B cell (primary cell): Measurements from ENCODE around the gene ATPAF2. TPM values are rescaled to one million over a fixed set of nuclear protein-coding genes. Genes with fewer than 3 reads are reported as not detected.

ENCODE experiments used
- ATAC-seq: fragments of 200-7000 bp; cut with Tn5 transposase; one replicate; pipeline ENCODE4 v1.10.0; 2021; ENCODE audit warnings: low read depth, mild to moderate bottlenecking, moderate number of reproducible peaks, moderate library complexity
- CTCF ChIA-PET: fragments of 350-600 bp; sonication (Branson Sonifier 250); formaldehyde crosslinking; loops from one replicate; lab custom pipeline; 2021; ENCODE audit warnings: antibody characterized with exemption, inconsistent platforms; lab: Charles Lee
- POLR2A ChIA-PET: fragments of 350-600 bp; sonication (Branson Sonifier 250); formaldehyde crosslinking; loops from one replicate; lab custom pipeline; 2021; ENCODE audit warnings: antibody characterized with exemption; lab: Charles Lee
- DNase-seq: peaks from one replicate; pipeline ENCODE4 v3.0.0; 2013
- H2AFZ ChIP-seq: 2 replicates; pipeline ENCODE4 v1.6.1; 2012; ENCODE audit warnings: mild to moderate bottlenecking, low read depth, low read length; ENCODE audit not compliant: insufficient read depth, poor library complexity, severe bottlenecking
- H3K27ac ChIP-seq, 2 donors: 1 replicate in 1 of 2; 2 replicates in 1 of 2; pipeline ENCODE4 v1.5.1; 2012 to 2013; ENCODE audit warnings: low read length in 2 of 2, mild to moderate bottlenecking in 2 of 2, moderate library complexity in 1 of 2
- H3K27me3 ChIP-seq, 4 experiments: fragments of 200-600 bp in 1 of 4; sonication (generic) in 1 of 4; replicated peaks in 1 of 4; 1 replicate in 2 of 4; 2 replicates in 2 of 4; pipeline versions ENCODE4 v1.6.1 to v1.7.0; 2013 to 2016; ENCODE audit warnings: low read length in 3 of 4, mild to moderate bottlenecking in 2 of 4, mixed read lengths in 1 of 4, moderate library complexity in 1 of 4; ENCODE audit not compliant: insufficient read depth in 4 of 4, control insufficient read depth in 3 of 4; ENCODE audit errors: control extremely low read depth in 1 of 4
- H3K36me3 ChIP-seq, 2 experiments: replicated peaks in 1 of 2; 1 replicate in 1 of 2; 2 replicates in 1 of 2; pipeline versions ENCODE4 v1.6.1 to v1.7.1; 2013; ENCODE audit warnings: low read length in 1 of 2; ENCODE audit not compliant: insufficient read depth in 2 of 2, control insufficient read depth in 1 of 2; ENCODE audit errors: control extremely low read depth in 1 of 2, extremely low read depth in 1 of 2
- H3K4me1 ChIP-seq, 2 donors: fragments of 200-600 bp in 1 of 2; sonication (generic) in 1 of 2; 1 replicate in 1 of 2; 2 replicates in 1 of 2; pipeline versions ENCODE4 v1.5.1 to v1.6.1; 2013 to 2017; ENCODE audit warnings: low read length in 2 of 2; ENCODE audit not compliant: control insufficient read depth in 2 of 2, insufficient read depth in 2 of 2
- H3K4me2 ChIP-seq: replicated peaks from 2 replicates; pipeline ENCODE3; 2012; ENCODE audit warnings: mild to moderate bottlenecking, low read depth, low read length; ENCODE audit not compliant: poor library complexity, severe bottlenecking
- H3K4me3 ChIP-seq, 5 experiments: fragments of 200-600 bp in 1 of 5; sonication (generic) in 1 of 5; 1 replicate in 3 of 5; 2 replicates in 2 of 5; pipeline versions ENCODE4 v1.5.1 to v1.7.0; 2011 to 2016; ENCODE audit warnings: low read length in 4 of 5, mild to moderate bottlenecking in 4 of 5, low read depth in 2 of 5, control low read depth in 1 of 5, moderate library complexity in 1 of 5; ENCODE audit not compliant: insufficient read depth in 1 of 5; ENCODE audit errors: control extremely low read depth in 1 of 5, extremely low read depth in 1 of 5
- H3K79me2 ChIP-seq: fragments of 200-600 bp; sonication (generic); one replicate; pipeline ENCODE4 v1.6.0; 2016; ENCODE audit warnings: low read length; ENCODE audit not compliant: control insufficient read depth, insufficient read depth
- H3K9ac ChIP-seq: fragments of 200-600 bp; sonication (generic); 2 replicates; pipeline ENCODE4 v1.6.1; 2017; ENCODE audit warnings: mild to moderate bottlenecking, low read length, moderate library complexity
- H3K9me3 ChIP-seq, 3 donors: one replicate each; pipeline versions ENCODE4 v1.6.1 to v1.7.1; 2013; ENCODE audit warnings: low read length in 2 of 3; ENCODE audit not compliant: control insufficient read depth in 2 of 3, insufficient read depth in 1 of 3; ENCODE audit errors: control extremely low read depth in 1 of 3
- H4K20me1 ChIP-seq: 2 replicates; pipeline ENCODE4 v1.6.0; 2012; ENCODE audit warnings: mild to moderate bottlenecking, low read length; ENCODE audit not compliant: insufficient read depth, control insufficient read depth, poor library complexity, severe bottlenecking
- H3K27ac Mint-ChIP-seq: one replicate; pipeline ENCODE4 v1.8.0; 2021; ENCODE audit warnings: mixed read lengths
- H3K27me3 Mint-ChIP-seq: one replicate; pipeline ENCODE4 v1.8.0; 2021; ENCODE audit warnings: mixed read lengths
- H3K4me1 Mint-ChIP-seq: one replicate; pipeline ENCODE4 v1.8.0; 2021; ENCODE audit warnings: mixed read lengths
- H3K4me3 Mint-ChIP-seq: one replicate; pipeline ENCODE4 v1.8.0; 2021; ENCODE audit warnings: mixed read lengths
- H3K9me3 Mint-ChIP-seq: one replicate; pipeline ENCODE4 v1.8.0; 2022; ENCODE audit warnings: mixed read lengths; ENCODE audit not compliant: insufficient read depth
- EZH2 ChIP-seq: IDR thresholded peaks from 2 replicates; pipeline ENCODE4 v1.6.1; 2012; ENCODE audit warnings: borderline replicate concordance, low read depth, mild to moderate bottlenecking, moderate library complexity, low read length; ENCODE audit not compliant: insufficient read depth, poor library complexity, severe bottlenecking
- WGBS: methylation state at CpG from one replicate; pipeline ENCODE4 v1.1.5; 2013; ENCODE audit warnings: missing lambda C conversion rate; ENCODE audit not compliant: insufficient coverage; 5-methylcytosine and 5-hydroxymethylcytosine counted together
- intact Hi-C: fragments of 100-400 bp; cut with micrococcal nuclease; formaldehyde crosslinking; loops from one replicate; pipeline ENCODE4 v1.10.0; 2022
- polyA plus RNA-seq: library from polyadenylated mRNA; depleted of rRNA; stranded (reverse); fragments of >200 nt; gene quantifications from 2 replicates; pipeline ENCODE4 v1.2.3, GENCODE V29; 2012
- total RNA-seq, 2 donors: library from RNA; stranded (reverse); fragments of 120-200 nt in 1 of 2; gene quantifications; 1 replicate in 1 of 2; 2 replicates in 1 of 2; pipeline versions ENCODE4 v1.2.3 to v1.2.4, GENCODE V29; 2013 to 2022
- TF ChIP-seq, protein P1 (sequence below): fragments of 200-600 bp; IDR thresholded peaks from one replicate; pipeline ENCODE4 v1.8.0; 2022; ENCODE audit warnings: antibody characterized with exemption, mild to moderate bottlenecking

Gene ATPAF2
- total and polyA plus RNA-seq, 2 donors (not counting 1 experiment from before 2014, with no cell fraction given) = 60.5 to 73.5 TPM

- no peaks in the 10 kb centered on the region for H3K9me3 ChIP-seq
- TF ChIP-seq, protein P1, sequence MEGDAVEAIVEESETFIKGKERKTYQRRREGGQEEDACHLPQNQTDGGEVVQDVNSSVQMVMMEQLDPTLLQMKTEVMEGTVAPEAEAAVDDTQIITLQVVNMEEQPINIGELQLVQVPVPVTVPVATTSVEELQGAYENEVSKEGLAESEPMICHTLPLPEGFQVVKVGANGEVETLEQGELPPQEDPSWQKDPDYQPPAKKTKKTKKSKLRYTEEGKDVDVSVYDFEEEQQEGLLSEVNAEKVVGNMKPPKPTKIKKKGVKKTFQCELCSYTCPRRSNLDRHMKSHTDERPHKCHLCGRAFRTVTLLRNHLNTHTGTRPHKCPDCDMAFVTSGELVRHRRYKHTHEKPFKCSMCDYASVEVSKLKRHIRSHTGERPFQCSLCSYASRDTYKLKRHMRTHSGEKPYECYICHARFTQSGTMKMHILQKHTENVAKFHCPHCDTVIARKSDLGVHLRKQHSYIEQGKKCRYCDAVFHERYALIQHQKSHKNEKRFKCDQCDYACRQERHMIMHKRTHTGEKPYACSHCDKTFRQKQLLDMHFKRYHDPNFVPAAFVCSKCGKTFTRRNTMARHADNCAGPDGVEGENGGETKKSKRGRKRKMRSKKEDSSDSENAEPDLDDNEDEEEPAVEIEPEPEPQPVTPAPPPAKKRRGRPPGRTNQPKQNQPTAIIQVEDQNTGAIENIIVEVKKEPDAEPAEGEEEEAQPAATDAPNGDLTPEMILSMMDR = no peak
- no peak for TF ChIP-seq EZH2
- H3K36me3 ChIP-seq = peaks cover 0 to 2% of the 10 kb centered on the region in 2 experiments
- DNase-seq = no peak
- H3K9ac ChIP-seq = no peak overlapping the region
- Mint-ChIP-seq H3K27ac (peak overlapping the region; percentile 59), H3K9me3 (no peaks in the 10 kb centered on the region), H3K4me1 (peaks cover 68% of the 10 kb centered on the region), H3K27me3 (no peaks in the 10 kb centered on the region), H3K4me3 (no peak overlapping the region)
- peaks cover 91% of the 10 kb centered on the region for H3K79me2 ChIP-seq
- H3K4me3 ChIP-seq = no peak overlapping the region
- H3K4me1 ChIP-seq = peaks cover 24 to 47% of the 10 kb centered on the region in 2 donors
- no peak overlapping the region for H3K4me2 ChIP-seq
- H3K27me3 ChIP-seq = no peaks in the 10 kb centered on the region
- intact Hi-C loops = loop anchor here (5.0 to 10.0 kb wide), 5 partner anchors 201 to 1939 kb away; partner anchors contain the start of genes AKAP10, MPRIP, RASD1 and SREBF1
- WGBS = 100% methylated on average over 1 of the region's 2 CpGs
- ATAC-seq = no peak
- no peak overlapping the region for H2AFZ ChIP-seq
- ChIA-PET POLR2A (no interaction called here), CTCF (interaction anchor here (0.6 to 1.6 kb wide), 7 partner anchors 7 to 1443 kb away, joined by 3 to 8 read pairs (median 3); no protein-coding TSS in a partner anchor)
- no peak overlapping the region for H3K27ac ChIP-seq
- H4K20me1 ChIP-seq = peaks cover 56% of the 10 kb centered on the region
Observed at GRCh38 chr17:18035704-18036103, 3.3 kb downstream of the ATPAF2 start.

- H3K4me3 ChIP-seq = no peak overlapping the region
- H3K4me1 Mint-ChIP-seq = peaks cover 54% of the 10 kb centered on the region
- CTCF ChIA-PET = interaction anchor here (0.6 to 2.0 kb wide), 20 partner anchors 10 to 537 kb away, joined by 3 to 15 read pairs (median 4); partner anchors contain the start of genes DRC3 and TOM1L2
Observed at GRCh38 chr17:18033442-18034099, 5.4 kb downstream of the ATPAF2 start.

More at GRCh38 chr17:18033442-18034099, 5.4 kb downstream of the ATPAF2 start:
- Histone ChIP-seq H3K9me3 (no peaks in the 10 kb centered on the region), H3K36me3 (peaks cover 1 to 2% of the 10 kb centered on the region in 2 experiments), H3K4me2 (no peak overlapping the region), H3K27me3 (no peaks in the 10 kb centered on the region), H3K9ac (no peak overlapping the region), H4K20me1 (peaks cover 61% of the 10 kb centered on the region), H3K4me1 (peaks cover 16 to 39% of the 10 kb centered on the region in 2 donors), H2AFZ (no peak overlapping the region), H3K27ac (no peak overlapping the region), H3K79me2 (peaks cover 97% of the 10 kb centered on the region)
- POLR2A ChIA-PET = interaction anchor here (0.7 to 1.4 kb wide), 3 partner anchors 61 to 339 kb away, joined by 3 to 4 read pairs (median 3); partner anchors contain the start of genes DRC3 and TOM1L2
- intact Hi-C loops = loop anchor here (1.0 to 10.0 kb wide), 8 partner anchors 61 to 1941 kb away; partner anchors contain the start of genes AKAP10, DRC3, MPRIP and RAI1
- H3K9me3 Mint-ChIP-seq = no peaks in the 10 kb centered on the region
- peak overlapping the region; percentile 82 for H3K27ac Mint-ChIP-seq
- H3K27me3 Mint-ChIP-seq = no peaks in the 10 kb centered on the region
- WGBS = 20% methylated on average over 4 of the region's 5 CpGs
- H3K4me3 Mint-ChIP-seq = no peak overlapping the region
- no peak for TF ChIP-seq EZH2
- TF ChIP-seq, protein P1 = peak; percentile 73
- DNase-seq = peak; percentile 86
- peak; percentile 72 for ATAC-seq
